Peyer's patch (tissue), 4 donors: ENCODE results near the gene MISFA. TPM values are rescaled to one million over a fixed set of nuclear protein-coding genes. Genes with fewer than 3 reads are reported as not detected.

Source experiments
- DNase-seq, 3 donors: peaks; one replicate each; pipeline ENCODE4 v3.0.0-alpha.2; 2017 to 2019
- H3K27ac ChIP-seq, 4 donors: fragments of 200-600 bp; sonication (generic); one replicate each; pipeline ENCODE4 v1.5.1; 2016 to 2019
- H3K27me3 ChIP-seq, 2 donors: fragments of 200-600 bp; sonication (generic); one replicate each; pipeline ENCODE4 v1.5.1; 2019
- H3K36me3 ChIP-seq, 3 donors: fragments of 200-600 bp; sonication (generic); one replicate each; pipeline ENCODE4 v1.5.1; 2016 to 2019
- H3K4me1 ChIP-seq, 4 donors: fragments of 200-600 bp; sonication (generic); one replicate each; pipeline ENCODE4 v1.5.1; 2016 to 2019
- H3K4me3 ChIP-seq, 4 donors: fragments of 200-600 bp; sonication (generic); 1 replicate in 3 of 4; 2 replicates in 1 of 4; pipeline ENCODE4 v1.5.1; 2016 to 2019; ENCODE audit warnings: mild to moderate bottlenecking in 1 of 4
- H3K9me3 ChIP-seq, 4 donors: fragments of 200-600 bp; sonication (generic); one replicate each; pipeline ENCODE4 v1.5.1; 2016 to 2019; ENCODE audit warnings: mild to moderate bottlenecking in 1 of 4
- POLR2A ChIP-seq, 2 donors: fragments of 450-650 bp; IDR thresholded peaks; one replicate each; pipeline ENCODE4 v1.5.1; 2017; ENCODE audit warnings: antibody characterized with exemption in 2 of 2, mild to moderate bottlenecking in 2 of 2, moderate library complexity in 2 of 2
- total RNA-seq, 4 donors: library from RNA; depleted of rRNA; stranded (reverse); fragments of >200 nt; gene quantifications; one replicate each; pipeline ENCODE4 v1.1.0, GENCODE V29; 2016
- TF ChIP-seq, protein P1 (sequence below), 6 experiments: fragments of 450-650 bp in 4 of 6; fragments of 200-600 bp in 2 of 6; sonication (generic) in 1 of 6; IDR thresholded peaks; one replicate each; pipeline ENCODE4 v1.5.1; 2017 to 2019; ENCODE audit warnings: antibody characterized with exemption in 6 of 6, mild to moderate bottlenecking in 3 of 6, moderate library complexity in 1 of 6

Gene MISFA
- total RNA-seq, 4 donors from 2014 or later: not detected

DNA sequence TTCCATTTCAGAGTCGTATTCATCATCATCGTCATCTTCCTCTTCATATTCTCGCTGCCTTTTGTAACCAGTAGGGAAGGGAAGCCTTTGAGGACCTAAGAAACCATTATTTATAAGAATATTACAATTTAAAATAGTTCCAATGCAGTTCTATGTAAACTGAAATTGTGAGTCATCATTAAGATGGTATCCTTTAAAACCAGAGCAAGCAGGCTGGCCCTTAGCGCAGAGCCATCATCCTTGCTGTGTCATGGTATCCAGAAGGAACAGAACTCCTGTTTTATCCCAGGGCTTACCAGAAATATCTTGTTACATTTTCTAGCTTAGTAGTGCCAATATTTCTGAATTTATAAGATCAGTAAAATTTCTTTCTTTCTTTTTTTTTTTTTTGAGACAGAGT lies 12.8 kb downstream of the MISFA start:
- Histone ChIP-seq H3K27ac (no peak overlapping the region), H3K27me3 (no peaks in the 10 kb centered on the region), H3K4me3 (no peak overlapping the region), H3K4me1 (no peaks in the 10 kb centered on the region), H3K9me3 (no peaks in the 10 kb centered on the region), H3K36me3 (peaks cover 0 to 76% (median 0%) of the 10 kb centered on the region in 3 donors)
- no peak for TF ChIP-seq POLR2A (IDR thresholded peaks at IDR 0.05)
- TF ChIP-seq, protein P1, sequence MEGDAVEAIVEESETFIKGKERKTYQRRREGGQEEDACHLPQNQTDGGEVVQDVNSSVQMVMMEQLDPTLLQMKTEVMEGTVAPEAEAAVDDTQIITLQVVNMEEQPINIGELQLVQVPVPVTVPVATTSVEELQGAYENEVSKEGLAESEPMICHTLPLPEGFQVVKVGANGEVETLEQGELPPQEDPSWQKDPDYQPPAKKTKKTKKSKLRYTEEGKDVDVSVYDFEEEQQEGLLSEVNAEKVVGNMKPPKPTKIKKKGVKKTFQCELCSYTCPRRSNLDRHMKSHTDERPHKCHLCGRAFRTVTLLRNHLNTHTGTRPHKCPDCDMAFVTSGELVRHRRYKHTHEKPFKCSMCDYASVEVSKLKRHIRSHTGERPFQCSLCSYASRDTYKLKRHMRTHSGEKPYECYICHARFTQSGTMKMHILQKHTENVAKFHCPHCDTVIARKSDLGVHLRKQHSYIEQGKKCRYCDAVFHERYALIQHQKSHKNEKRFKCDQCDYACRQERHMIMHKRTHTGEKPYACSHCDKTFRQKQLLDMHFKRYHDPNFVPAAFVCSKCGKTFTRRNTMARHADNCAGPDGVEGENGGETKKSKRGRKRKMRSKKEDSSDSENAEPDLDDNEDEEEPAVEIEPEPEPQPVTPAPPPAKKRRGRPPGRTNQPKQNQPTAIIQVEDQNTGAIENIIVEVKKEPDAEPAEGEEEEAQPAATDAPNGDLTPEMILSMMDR (IDR thresholded peaks at IDR 0.05): no peak
- DNase-seq: no peak

DNA sequence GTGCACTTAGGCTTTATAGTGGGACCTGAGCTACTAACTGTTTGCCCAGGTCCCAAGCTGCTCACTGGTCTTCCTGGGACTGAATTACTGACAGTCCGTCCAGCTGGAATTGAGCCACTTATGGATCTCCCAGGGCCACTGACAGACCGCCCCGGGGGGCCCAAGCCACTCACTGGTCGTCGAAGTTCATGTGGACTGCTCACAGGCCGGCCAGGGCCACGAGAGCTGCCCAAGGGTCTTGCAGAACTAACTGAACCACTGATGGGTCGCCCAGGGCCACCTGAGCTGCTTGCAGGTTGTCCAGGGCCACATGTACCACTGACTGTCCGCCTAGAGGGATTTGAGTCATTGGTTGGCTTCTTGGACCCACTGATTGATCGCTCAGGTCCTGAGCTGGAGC lies 15.1 kb downstream of the MISFA start:
- TF ChIP-seq POLR2A (IDR thresholded peaks at IDR 0.05): no peak
- TF ChIP-seq, protein P1 (IDR thresholded peaks at IDR 0.05): no peak
- DNase-seq: no peak
- H3K9me3 ChIP-seq: no peaks in the 10 kb centered on the region
- H3K4me1 ChIP-seq: peaks cover 0 to 10% (median 5%) of the 10 kb centered on the region in 4 donors
- peaks cover 0 to 55% (median 0%) of the 10 kb centered on the region in 3 donors for H3K36me3 ChIP-seq
- no peak overlapping the region for H3K4me3 ChIP-seq
- H3K27me3 ChIP-seq: no peaks in the 10 kb centered on the region
- H3K27ac ChIP-seq: no peak overlapping the region

DNA sequence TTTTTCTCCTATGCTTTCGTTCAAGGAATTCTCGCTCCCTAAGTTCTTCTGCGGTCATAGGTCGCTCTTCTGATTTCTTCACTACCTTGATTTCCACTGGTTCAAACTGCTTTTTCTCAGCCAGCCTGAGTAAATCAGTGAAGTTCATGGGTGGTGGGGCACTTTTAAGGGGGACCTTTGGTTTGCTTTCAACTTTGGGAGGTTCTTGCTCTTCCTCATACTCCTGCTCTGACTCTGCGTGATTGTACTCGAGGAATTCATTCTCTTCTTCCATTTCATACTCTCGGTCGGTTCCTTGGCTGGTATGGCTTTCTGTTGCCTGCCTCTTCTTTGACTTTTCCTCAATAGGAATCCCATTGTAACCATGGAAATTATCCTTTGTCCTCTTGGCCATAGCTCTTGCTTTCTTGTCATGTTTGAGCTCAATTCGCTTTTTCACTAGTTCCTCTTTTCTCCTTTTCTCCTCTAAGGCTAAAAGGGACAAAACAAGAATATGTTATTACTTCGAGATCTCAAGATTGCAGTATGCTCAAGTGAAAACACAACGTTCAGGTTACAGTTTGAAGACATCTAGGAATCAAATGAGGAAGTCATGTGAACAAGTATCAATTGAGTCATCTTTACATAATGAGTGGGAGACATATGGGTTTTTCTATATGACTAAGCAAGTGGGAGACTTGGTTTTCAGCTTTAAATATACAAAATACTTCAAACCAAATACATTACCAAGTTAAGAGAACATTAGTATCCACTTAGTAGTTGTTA lies 16.2 kb downstream of the MISFA start:
- H3K9me3 ChIP-seq: no peaks in the 10 kb centered on the region
- TF ChIP-seq POLR2A (IDR thresholded peaks at IDR 0.05): no peak
- TF ChIP-seq, protein P1 (IDR thresholded peaks at IDR 0.05): no peak
- H3K27ac ChIP-seq: no peak overlapping the region
- no peaks in the 10 kb centered on the region for H3K27me3 ChIP-seq
- peaks cover 0 to 10% (median 5%) of the 10 kb centered on the region in 4 donors for H3K4me1 ChIP-seq
- H3K36me3 ChIP-seq: peaks cover 0 to 43% (median 0%) of the 10 kb centered on the region in 3 donors
- H3K4me3 ChIP-seq: no peak overlapping the region
- no peak for DNase-seq

- peaks cover 0 to 26% (median 0%) of the 10 kb centered on the region in 3 donors for H3K36me3 ChIP-seq
- H3K4me3 ChIP-seq: no peak overlapping the region
- DNase-seq: no peak
- H3K4me1 ChIP-seq: peaks cover 0 to 10% (median 5%) of the 10 kb centered on the region in 4 donors
- no peaks in the 10 kb centered on the region for H3K9me3 ChIP-seq
- no peaks in the 10 kb centered on the region for H3K27me3 ChIP-seq
- H3K27ac ChIP-seq: peak overlapping the region in 2 of 4 donors; percentile 23 to 28
- TF ChIP-seq, protein P1 (IDR thresholded peaks at IDR 0.05): no peak
- TF ChIP-seq POLR2A (IDR thresholded peaks at IDR 0.05): no peak
Observed at GRCh38 chr11:18617688-18618341, 18.2 kb downstream of the MISFA start.

DNA sequence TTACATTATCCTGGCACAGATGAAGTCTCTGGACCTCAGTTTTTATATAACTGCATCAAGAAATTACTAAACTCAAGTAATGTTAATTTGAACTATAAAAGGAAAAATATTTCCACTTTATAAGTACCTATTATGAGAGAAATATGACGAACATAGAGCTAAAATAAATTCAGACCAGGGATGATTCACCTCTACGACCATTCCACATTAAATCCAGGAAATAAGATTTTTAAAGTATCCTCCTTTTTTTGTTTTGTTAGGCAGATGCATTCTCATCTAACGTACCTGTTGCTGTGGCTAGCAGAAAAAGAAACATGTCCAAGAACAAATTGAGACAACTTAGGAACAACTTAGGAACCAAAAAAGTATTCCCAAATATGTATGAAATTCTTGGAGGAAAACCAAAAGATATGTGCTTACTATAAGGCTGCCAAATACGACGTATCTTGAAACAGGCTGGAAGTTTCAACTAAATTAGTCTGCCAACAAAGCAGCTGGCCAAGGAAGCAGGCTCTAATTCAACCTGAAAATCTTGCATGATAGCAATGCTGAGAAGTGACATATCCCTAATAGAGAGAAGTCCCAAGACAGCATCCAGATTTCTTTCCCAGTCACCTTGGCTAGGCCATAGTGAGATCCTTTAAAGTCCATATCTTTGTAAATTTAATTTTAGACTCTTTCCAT lies 18.9 kb downstream of the MISFA start:
- Histone ChIP-seq H3K36me3 (peaks cover 0 to 26% (median 0%) of the 10 kb centered on the region in 3 donors), H3K4me3 (no peak overlapping the region), H3K27me3 (no peaks in the 10 kb centered on the region), H3K27ac (peak overlapping the region in 1 of 4 donors; percentile 28), H3K4me1 (peaks cover 0 to 10% (median 5%) of the 10 kb centered on the region in 4 donors), H3K9me3 (no peaks in the 10 kb centered on the region)
- TF ChIP-seq, protein P1 (IDR thresholded peaks at IDR 0.05): no peak
- TF ChIP-seq POLR2A (IDR thresholded peaks at IDR 0.05): no peak
- DNase-seq: no peak
